Activated CD4-positive, alpha-beta T cell treated with anti-CD3 and anti-CD28 coated beads, Interleukin-2, amount 50 U/mL, for 24 hours (primary cell): Measurements from ENCODE around the gene CHERP.
"Not testable (repeated sequence)": the region's sequence is repeated elsewhere in the genome, so short reads cannot be mapped to it uniquely, and the experiment has no call there.

Experiments
- DNase-seq, 2 donors: peaks; one replicate each; pipeline ENCODE4 v3.0.0-alpha.2; 2020; ENCODE audit warnings: low read depth in 1 of 2, low spot score in 1 of 2

The CHERP gene

GRCh38 chr19:16544473-16545231, 2.4 kb upstream of the CHERP start:
- DNase-seq, result no peak

DNA sequence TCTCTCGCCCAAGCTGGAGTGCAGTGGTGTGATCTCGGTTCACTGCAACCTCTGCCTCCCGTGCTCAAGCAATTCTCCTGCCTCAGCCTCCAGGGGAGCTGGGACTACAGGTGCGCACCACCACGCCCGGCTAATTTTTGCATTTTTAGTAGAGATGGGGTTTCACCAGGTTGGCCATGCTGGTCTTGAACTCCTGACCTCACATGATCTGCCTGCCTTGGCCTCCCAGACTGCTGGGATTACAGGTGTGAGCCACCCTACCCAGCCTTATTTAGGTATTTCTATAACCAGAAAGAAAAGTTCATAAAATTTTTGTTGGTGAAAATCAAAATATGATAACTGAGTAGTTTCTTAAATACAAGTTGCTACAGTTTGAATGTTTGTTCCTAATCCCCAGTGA, 1.5 kb upstream of the CHERP start:
- not testable (repeated sequence) for DNase-seq

- DNase-seq, result no peak
These were observed 754 bp upstream of the CHERP start for GRCh38 chr19:16542910-16543472.

DNA sequence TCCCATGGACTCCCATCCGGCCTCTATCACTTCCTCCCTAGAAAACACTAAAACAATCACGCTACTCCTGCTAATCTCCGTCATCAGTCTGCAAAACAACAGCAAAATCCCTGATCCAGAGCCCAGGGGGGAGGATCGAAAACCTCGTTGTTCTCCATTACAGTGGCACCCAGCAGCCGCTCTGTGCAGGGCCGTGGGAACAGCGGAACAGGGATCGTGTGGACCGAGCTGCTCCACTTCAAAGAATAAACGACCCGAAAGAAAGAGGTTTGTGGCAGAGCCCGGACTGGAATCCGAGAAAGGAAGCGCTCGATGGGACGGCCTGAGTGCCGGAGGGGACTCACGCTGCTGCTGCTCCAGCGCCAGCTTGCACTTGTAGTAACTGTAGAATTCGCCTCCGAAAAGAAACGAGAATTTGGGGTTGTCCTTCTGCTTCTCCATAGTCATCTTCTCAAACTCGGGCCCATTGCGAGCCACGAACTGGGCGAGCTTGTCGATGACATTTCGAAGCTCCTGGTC, 652 bp downstream of the CHERP start:
- DNase-seq, result no peak

- no peak for DNase-seq
These were observed 1.3 kb downstream of the CHERP start for GRCh38 chr19:16540948-16541347.

- DNase-seq, result no peak
These were observed 5.1 kb downstream of the CHERP start for GRCh38 chr19:16537111-16537510.

DNA sequence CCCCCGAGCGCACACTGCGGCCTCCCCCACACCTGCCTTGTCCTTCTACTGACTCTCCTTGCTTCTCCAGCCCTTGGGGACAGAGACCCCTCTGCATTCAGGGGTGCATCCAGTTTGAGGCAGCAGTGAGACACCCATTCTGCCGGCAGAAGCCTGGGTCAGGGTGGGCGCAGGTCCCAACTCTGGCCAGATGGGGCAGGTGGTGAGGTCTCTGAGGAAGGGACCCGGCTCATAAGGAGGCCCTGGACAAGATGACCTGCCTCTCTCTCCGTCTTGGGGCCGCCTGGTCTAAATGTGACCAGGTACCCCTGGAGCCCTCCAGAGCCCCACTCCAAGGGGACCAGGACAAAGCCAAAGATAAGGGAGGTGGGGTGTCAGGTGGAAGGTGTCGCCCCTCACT, 6.1 kb downstream of the CHERP start:
- DNase-seq, result no peak

DNA sequence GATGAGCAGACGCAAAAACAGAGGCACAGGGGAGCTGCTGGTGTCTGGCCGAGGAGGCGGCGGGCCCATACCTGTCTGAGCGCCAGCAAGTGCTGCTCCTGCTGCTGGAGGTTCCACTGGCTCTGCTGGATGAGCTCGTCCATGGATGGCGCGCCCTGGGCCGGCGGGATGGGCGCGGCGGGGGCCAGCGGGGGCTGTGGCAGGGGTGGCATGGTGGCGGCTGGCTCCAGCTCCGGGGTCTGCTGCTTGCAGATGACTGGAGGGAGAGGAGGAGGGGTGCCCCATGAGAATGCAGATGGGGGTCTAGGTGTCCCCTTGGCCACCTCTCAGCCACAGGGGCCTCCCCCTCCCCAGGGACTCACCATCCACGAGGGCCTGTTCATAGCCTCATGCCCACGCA, 6.9 kb downstream of the CHERP start:
- DNase-seq, result no peak

DNA sequence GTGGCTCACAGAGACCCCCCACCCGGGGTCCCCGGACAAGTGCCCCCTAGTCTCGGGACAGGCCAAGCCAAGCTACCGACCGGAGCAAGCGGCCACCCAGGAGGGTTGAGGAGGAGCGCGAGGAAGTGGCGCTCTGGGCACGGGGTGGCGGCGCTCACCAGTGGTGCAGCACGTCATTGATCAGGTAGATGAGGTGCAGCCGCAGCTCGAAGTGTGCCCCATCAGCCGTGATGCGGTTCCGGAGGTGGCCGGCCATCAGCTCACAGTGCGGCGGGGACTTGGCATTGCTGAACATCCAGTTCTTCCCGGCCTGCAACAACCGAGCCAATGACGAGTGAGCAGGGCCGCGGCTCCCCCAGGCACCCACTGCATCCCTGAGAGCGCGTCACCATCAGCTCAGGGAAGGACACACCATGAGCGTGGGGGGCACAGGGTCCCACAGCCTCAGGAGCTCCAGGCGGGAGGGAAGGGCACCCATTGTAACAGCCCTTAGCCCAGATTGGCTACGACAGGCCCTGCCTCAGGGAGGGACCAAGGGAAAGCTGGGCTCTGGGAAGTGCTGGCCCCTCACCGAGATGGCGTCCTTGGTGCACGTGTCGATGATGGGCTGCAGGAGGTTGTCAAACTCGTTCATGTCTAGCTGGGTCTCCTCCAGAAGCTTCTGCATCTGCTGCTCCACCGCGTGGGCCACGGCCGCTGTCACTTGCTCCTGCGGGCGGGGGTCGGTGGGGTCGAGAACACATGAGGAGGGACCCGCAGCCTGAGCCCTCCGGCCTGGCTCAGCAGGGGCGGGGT, 9.6 kb downstream of the CHERP start:
- DNase-seq, result no peak

DNA sequence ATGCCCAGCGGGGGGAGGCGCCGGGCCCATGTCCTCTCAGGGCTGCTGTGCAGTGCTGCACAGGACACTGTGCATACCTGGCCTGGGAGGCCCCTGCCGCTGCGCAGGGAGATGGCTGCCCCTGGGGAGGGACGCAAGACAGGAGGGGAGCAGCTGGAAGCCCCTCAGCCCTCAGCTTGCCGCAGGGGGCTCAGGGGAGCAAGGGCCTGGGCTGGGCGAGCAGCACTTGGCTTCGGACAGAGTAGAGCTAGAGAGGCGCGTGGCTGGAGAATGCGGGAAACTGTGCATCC, 10.9 kb downstream of the CHERP start:
- DNase-seq, result no peak

DNA sequence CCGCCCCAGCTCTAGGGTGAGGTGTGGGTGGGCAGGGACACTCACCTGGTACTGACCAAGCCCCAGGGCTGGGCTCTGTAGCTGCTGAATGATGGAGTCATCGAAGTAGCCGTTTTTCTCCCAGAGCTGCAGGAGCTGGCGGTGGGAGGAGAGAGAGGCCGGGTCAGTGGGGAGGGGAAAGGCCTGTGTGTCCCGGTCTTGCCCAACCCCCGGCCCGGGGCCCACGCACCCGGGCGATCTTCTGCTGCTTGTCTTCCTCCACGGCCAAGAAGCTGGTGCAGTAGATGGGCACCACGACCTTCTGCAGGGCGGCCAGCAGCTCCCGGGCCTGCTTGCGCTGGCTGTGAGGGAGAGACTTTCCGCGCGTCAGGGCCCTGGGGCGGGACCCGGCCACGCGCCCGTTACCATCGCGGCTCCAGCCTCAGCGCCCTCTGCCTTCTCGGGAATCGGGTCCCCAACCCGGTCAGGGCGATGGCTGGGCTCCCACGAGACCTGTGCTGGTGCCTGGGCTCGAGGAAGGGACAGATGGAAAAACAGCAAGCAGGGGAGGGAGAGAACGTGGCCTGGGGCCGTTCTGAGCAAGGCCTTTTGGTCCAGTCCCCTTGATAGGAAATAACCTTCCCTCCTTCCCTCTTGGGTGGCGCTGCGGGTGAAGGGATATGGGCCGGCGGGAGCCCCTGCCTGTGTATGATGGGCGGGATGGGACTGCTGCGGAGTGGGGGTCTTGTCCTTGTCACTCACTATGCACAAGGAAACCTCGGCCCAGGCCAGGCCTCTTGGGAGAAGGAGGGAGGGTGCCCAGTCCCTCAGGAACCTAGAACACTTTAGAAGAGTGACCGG, 11.5 kb downstream of the CHERP start:
- DNase-seq, result no peak

DNA sequence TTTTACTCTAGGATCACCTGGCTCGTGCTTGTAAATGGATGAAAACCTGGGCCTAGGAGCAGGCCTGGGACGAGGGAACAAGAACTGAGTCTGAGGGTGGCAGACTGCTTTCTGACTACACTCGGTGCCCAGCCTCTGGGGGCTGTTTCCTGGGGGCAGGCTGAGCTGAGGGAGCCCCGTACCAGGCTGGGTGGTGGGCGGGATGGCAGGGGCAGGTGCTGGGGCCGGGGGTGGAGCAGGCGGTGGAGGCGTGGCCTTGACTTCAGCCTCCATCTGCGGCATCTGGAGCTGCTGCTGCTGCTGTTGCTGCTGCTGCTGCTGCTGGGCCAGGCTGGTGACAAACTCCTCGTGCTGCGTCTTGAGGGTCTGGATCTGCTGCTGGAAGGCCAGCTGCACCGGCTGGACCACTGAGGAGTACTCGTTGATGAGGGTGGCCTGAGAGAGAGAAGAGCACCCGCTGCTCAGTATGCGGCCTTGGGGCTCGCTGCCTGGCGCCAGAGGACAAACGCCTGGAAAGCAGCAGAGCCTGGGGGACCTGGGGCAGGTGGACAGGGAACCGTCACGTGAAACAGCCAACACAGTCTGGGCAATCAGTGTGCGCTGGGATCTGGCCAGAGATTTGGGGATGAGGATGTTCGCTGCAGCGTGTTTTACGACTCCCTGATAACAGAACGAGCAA, 12.6 kb downstream of the CHERP start:
- no peak for DNase-seq

DNA sequence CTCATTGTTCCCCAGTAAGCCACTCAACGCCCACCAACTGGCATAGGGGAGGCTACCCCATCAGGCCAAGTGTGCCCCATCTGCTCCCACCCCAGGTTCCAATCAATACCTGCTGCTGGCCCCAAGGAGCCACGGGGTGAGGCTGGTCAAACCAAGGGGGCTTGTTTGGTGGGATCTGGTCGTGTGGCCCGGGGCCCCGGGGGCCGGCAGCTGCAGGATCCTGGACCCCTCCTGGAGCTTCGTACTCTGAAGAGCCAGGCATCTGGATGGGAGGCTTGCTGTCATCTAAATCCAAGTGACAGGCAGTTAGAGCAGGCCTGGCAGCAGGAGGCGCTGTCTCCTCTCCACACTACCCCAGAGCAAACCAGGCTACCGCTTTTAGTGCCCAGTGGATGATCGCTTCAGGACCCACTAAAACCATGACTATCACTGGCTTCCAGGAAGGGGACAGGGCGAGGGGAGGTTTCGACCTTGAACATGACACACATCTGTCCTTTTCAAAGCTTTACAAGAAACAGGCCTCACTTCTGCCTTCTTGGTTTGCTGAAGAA, 14.2 kb downstream of the CHERP start:
- DNase-seq, result no peak

DNA sequence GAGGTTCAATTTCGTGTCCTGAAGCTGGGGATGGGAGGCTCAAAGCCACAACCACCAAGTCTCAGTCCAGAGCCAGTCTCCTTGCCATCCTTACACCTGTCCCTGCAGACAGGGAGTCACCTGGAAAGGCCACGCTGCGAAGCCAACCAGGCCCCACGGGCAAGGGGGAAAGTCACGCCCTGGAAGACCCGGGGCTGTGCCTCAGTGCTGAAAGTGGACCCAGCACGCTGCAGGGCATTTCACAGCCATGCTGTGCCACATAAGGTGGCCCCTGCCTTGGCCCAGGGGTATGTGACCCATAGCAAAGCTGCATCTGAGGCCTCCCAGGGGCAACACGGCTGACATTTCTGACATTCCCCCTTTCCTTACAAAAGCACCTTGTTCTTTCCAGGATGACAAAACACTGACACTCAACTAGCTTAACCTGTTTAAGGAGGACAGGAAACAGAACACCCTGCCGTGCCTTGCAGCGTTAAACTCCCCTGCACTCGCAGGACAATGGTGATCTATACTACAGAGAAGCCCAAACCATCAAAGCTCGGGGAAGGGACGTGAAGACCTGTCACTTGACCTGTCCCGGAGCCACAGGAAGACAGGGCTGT, 14.8 kb downstream of the CHERP start:
- no peak for DNase-seq

DNA sequence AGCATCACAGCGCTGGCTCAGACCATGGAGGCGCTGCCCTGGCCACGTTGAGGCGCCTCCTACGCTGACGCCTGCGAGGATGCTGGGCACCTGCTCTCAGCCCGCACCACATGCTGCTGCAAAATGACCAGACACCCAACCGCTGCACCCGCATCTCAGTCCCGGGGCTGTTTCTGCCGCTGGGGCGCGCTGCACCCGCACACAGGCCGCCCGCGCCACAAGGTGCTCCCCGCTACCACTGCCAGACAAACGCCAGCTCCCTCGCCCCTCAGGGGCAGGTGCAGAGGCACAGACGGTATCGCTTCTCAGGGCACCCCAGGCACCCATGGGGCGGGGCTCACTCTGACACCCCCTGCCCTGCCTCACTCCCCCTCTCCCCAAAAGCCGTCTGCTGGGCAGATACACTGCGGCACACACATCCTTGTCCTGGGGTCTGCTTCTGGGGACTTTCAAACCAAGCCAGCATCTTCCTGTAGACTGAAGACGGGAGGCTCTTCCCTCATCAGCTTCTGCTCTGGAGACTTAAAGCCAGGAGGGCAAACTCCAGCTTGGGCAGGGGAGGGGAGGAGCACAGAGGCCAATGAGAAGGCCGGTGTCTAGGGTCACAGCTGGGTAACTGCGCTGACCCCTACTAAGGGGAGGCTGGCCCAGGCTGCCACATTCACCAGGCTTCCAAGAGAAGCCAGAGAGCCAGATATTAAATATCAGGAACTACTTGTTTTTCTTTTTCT, 16.3 kb downstream of the CHERP start:
- no peak for DNase-seq

DNA sequence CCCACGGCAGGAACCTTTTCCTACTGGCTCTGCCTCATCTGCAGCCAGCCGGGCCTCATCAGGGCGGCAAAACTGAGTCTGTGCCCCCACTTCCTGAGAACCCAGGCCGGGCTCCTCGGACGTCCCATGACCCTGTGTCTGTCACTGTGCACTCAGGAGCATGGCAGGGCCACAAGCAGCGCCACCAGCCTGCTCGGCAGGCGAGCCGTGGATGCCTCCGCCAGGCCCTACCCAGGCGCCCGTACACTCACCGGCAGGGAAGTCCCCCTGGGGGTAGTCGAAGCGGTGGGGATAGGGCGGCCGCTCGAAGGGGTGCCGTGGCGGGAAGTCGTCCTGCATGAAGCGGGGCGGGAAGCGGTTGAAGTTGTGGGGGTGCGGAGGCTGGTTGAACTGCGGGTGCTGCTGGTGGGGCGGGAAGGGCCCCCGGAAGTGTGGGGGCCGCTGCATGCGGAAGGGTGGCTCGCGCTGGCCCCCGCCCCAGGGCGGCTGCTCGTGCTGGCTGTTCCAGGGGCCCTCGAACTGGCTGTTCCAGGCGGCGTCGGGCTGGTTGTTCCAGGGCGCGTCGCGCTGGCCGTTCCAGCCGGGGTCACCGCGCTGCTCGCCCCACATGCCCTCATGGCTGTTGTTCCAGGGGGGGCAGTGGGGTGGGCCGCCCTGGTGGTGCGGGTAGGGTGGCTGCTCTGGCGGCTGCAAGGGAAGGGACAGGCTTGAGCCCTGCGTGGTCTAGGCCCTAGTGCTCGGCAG, 17.1 kb downstream of the CHERP start:
- DNase-seq, result no peak

GRCh38 chr19:16522559-16523377, 19.5 kb downstream of the CHERP start:
- DNase-seq, result no peak

DNA sequence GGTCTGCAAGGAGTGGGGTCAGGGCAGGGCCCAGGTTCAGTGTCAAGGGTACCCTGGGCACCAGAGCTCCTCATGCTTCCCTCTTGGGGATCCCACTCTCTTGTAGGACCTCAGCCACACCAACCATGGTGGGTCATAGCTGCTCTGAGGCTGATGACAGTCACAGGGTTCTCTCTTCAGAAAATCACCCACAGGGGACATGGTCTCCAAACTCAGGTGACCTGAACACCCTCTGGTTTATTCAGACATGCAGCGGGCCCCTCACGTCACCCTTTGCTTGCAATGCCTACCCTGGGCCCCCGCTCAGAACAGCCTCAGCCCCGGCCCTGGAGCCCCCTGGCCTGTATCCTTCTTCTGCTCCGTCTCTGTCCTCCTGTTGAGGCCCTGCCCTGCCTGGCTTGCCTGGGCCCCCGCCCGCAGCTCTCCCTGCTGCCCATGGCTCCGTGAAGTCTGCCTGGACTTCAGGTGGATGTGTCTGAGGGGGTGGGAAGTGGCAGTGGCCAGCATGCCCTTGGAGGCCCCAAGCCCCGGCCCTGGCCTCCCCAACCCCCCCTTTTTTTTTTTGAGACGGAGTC, 20.4 kb downstream of the CHERP start:
- no peak for DNase-seq
